Measurements from ENCODE around the gene PDGFD. TPM values are rescaled to one million over a fixed set of nuclear protein-coding genes. Genes with fewer than 3 reads are reported as not detected.

Gene PDGFD
- total and polyA plus RNA-seq, 2 donors (not counting 3 experiments of a cell fraction or from before 2014, with no cell fraction given): 6.3 to 13.1 TPM

- Histone ChIP-seq H3K27me3 (ENCODE audit: control insufficient read depth in 2 of 2, insufficient read depth in 2 of 2, low read length in 2 of 2) (no peaks in the 10 kb centered on the region), H3K4me1 (ENCODE audit: control insufficient read depth, extremely low read depth, insufficient read depth, low read length) (no peaks in the 10 kb centered on the region), H3K79me2 (ENCODE audit: control insufficient read depth, insufficient read depth, low read length) (no peaks in the 10 kb centered on the region), H3K27ac (ENCODE audit: insufficient read depth, low read depth, low read length) (no peak overlapping the region), H3K9me1 (replicated peaks; ENCODE audit: control insufficient read depth, extremely low read depth, insufficient read depth, low read length) (no peaks in the 10 kb centered on the region), H2AFZ (ENCODE audit: low read depth, low read length) (no peak overlapping the region), H3K9ac (replicated peaks; ENCODE audit: extremely low read depth, insufficient read depth, low read length) (no peak overlapping the region), H3K4me2 (ENCODE audit: insufficient read depth, low read length) (no peak overlapping the region), H3K9me3 (replicated peaks; ENCODE audit: control insufficient read depth, insufficient read depth, low read length) (no peaks in the 10 kb centered on the region), H3K4me3 (replicated peaks in 1 of 3; ENCODE audit: insufficient read depth in 1 of 3, low read depth in 1 of 3, low read length in 3 of 3) (no peak overlapping the region), H4K20me1 (replicated peaks; ENCODE audit: control insufficient read depth, extremely low read depth, insufficient read depth, low read length) (no peaks in the 10 kb centered on the region), H3K36me3 (ENCODE audit: control insufficient read depth in 2 of 2, extremely low read depth in 1 of 2, insufficient read depth in 2 of 2, low read length in 2 of 2) (no peaks in the 10 kb centered on the region)
- BruUV-seq (replicated peaks): no TSS peak
- intact Hi-C loops (cut with micrococcal nuclease): no loop called here
- ChIA-PET CTCF (interaction anchor here (2.0 kb wide), 1 partner anchor 190 kb away, joined by 7 read pairs; no protein-coding TSS in a partner anchor), POLR2A (no interaction called here)
- dilution Hi-C loops (cut with MboI; ENCODE audit: extremely low pct_ligation_motif_present, low sequenced_read_pairs): no loop called here
- no peak for FAIRE-seq
- DNase-seq (ENCODE audit: low read depth, low spot score): no peak
- TF ChIP-seq EZH2 (IDR thresholded peaks at IDR 0.05; ENCODE audit: borderline replicate concordance, low read depth, low read length, severe bottlenecking): no peak
- no peak for TF ChIP-seq POLR2AphosphoS5 (IDR thresholded peaks at IDR 0.05; ENCODE audit: insufficient read depth, low read depth, low read length)
- TF ChIP-seq MYC (IDR thresholded peaks at IDR 0.05; ENCODE audit: low read depth, low read length): no peak
- TF ChIP-seq FOS (IDR thresholded peaks at IDR 0.05; ENCODE audit: borderline replicate concordance, insufficient read depth, low read length): no peak
- TF ChIP-seq GATA2 (IDR thresholded peaks at IDR 0.05; ENCODE audit: insufficient read depth, insufficient read length, low read depth, low read length): no peak
- no peak for TF ChIP-seq MAX (IDR thresholded peaks at IDR 0.05; ENCODE audit: insufficient read depth, insufficient read length)
- no peak for TF ChIP-seq CTCF (IDR thresholded peaks at IDR 0.05; ENCODE audit: extremely low read depth in 1 of 2, insufficient read depth in 1 of 2, low read depth in 1 of 2, low read length in 2 of 2)
- TF ChIP-seq JUN (IDR thresholded peaks at IDR 0.05; ENCODE audit: borderline replicate concordance, insufficient read depth, insufficient read length, low read depth): no peak
- no peak for TF ChIP-seq POLR2A (IDR thresholded peaks at IDR 0.05; ENCODE audit: low read depth, low read length)
Measured at GRCh38 chr11:103871923-103872551, 291.9 kb downstream of the PDGFD start.

All from endothelial cell of umbilical vein (primary cell).